HG02623 (cell line): ENCODE results near the gene STAG2.
"Not testable (repeated sequence)": the region's sequence is repeated elsewhere in the genome, so short reads cannot be mapped to it uniquely, and the experiment has no call there.

Experiments
- ATAC-seq: cut with Tn5 transposase; IDR thresholded peaks from one replicate; pipeline ENCODE4 v1.9.1; 2021; ENCODE audit warnings: moderate library complexity; ENCODE audit not compliant: unreplicated experiment

Gene STAG2

GRCh38 chrX:123961268-123962005 lies at the start of gene STAG2:
TSS of gene STAG2 (plus strand) at chrX:123961706. CDS start at chrX:124022628, 60,922 bp downstream.
- no peak for ATAC-seq

GRCh38 chrX:123917069-123917468 lies 44.4 kb upstream of the STAG2 start:
- ATAC-seq, result no peak

DNA sequence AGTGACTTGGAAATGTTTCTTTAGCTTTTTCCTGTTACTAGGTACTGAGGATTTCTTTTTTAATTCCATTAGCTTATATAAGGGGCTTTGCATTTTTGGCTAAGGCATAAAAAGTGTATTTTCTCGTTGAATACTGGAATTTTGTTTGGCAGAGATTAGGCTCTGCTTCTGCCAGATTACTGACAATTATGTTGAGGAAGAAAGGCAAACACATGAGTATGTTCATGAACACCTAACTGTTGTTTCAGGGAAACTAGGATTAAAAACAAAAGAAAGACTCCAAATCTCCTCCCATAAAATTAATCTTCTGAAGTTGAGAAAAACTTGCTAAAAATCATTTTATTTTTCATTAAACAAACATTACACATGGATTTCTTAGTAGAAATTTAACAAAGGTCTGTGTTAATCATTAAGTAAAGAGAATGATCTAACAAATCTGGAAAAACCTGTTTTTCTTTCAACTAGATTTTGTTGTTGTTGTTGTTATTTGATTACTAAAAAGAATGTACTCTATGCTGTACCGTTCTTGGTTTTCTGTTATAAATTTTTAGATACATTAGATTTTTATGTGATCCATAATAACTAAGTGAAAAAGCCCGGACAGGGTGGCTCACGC lies 43.3 kb upstream of the STAG2 start:
- ATAC-seq, result no peak

- ATAC-seq, result no peak
These were observed 41.3 kb upstream of the STAG2 start for GRCh38 chrX:123920105-123920785.

- no peak for ATAC-seq
These were observed 38.3 kb upstream of the STAG2 start for GRCh38 chrX:123923211-123923610.

DNA sequence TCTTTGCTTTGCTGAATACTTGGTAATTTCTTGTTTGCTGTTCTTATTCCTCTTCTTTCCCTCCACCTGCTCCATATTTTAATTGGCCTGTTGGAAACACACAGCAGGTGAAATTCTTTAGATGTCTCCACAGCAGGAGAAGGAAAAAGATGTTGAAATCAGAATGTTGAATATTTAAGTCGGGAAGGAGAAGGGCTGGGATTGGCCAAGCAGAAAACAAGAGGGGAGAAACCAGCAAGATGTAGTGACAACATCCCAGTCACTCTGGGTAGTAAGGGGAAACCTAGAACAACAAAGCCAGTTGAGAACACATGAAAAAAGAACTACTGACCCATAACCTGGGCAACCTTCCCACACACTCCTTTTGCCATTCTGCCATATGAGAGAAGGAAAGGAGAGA lies 37.3 kb upstream of the STAG2 start:
- no peak for ATAC-seq

GRCh38 chrX:123927845-123928244 lies 33.7 kb upstream of the STAG2 start:
- no peak for ATAC-seq

GRCh38 chrX:123932055-123932454 lies 29.5 kb upstream of the STAG2 start:
- not testable (repeated sequence) for ATAC-seq

GRCh38 chrX:123943074-123943473 lies 18.4 kb upstream of the STAG2 start:
- ATAC-seq, result no peak

DNA sequence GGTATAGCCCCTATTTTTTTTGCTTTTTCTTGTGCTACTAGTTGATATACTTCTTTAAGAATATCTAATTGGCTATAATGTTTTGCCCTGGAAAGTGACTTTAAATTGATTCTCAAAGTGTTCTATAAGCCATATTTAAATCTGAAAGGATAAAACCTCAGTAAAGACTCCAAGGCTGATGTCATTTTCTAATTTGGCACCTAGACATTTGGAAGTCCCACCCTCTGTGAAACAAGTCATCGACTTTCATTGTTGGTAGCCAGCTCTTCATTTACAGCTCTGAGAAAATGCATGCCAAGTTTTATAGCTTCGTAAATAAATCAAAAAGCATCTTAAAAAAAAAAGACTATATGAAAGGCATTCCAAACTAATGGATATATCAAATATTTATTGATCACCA lies 18.0 kb upstream of the STAG2 start:
- no peak for ATAC-seq

DNA sequence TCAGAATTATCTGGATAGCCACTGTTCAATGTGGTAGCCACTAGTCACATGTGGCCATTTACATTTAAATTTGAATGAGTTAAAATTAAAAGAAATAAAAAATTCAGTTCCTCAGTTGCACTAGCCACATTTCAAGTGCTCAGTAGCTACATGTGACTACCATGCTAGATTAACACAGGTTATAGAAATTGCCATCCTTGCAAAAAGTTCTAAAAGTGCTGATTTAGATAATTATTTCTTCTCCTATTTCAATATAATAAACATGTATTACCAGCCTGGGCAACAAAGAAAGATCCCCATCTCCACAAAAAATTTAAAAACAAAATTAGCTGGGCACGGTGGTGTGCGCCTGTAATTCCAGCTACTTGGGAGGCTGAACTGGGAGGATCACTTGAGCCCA lies 11.7 kb upstream of the STAG2 start:
- ATAC-seq, result no peak

DNA sequence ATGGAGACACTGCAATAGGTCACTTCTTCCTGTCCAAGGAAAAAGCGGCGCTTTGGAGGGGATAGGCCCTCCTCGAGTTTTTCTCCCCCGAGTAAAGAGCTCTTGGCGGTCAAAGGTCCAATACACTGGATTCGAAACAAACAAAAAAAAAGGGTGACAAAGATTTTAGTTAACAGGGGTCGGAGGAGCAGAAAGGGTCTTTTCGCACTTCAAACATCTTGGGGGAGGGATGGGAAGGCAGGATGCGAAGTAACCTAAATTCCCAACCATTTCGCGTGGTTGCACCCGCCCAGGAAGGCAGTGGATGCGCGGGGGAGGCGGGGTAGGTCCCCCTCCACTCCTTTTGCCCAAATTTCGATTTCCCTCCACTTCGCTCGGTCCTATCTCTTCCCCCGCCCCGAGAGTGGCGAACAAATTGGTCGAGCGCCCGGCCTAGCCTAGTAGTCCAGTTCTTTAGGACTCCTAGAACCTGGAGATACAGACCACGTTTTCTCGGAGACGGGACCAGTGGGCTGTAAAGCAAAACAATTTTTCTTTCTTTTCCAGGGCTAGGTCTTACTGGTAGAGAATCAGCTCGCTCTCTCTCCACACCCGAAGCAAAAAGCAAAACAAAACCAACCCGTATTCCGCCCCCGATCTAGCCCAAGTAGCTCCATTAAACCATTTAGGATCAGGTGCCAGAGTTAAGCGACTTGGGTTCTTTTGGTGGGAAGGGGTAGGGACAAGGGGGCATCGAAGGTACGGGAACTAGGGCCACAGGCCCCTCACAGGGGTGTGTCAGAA lies 2.0 kb upstream of the STAG2 start:
- ATAC-seq, result no peak

- ATAC-seq, result no peak
These were observed 594 bp upstream of the STAG2 start for GRCh38 chrX:123960956-123961267.

DNA sequence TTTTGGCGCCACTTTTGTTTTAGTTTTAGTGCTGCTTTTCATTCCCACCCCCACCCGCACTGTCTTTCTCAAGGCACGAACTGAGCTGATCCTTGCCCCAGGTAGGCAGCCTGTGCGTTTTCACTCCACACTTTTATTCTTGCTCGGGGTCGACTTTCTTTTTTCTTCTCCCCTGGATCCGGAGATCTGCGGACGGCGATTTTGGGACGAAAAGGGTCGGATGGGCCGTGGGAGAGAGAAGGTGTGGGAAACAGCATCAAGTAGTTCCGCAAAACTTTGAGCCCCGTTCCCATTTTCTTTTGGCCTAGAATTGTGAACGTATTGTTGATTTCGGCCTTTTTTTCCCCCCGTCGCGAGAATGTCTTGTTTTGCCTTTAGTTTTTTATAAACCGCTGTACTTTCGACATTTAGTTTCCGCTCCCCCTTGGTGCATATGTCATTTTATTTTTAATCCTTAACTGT lies 531 bp downstream of the STAG2 start:
- no peak for ATAC-seq

DNA sequence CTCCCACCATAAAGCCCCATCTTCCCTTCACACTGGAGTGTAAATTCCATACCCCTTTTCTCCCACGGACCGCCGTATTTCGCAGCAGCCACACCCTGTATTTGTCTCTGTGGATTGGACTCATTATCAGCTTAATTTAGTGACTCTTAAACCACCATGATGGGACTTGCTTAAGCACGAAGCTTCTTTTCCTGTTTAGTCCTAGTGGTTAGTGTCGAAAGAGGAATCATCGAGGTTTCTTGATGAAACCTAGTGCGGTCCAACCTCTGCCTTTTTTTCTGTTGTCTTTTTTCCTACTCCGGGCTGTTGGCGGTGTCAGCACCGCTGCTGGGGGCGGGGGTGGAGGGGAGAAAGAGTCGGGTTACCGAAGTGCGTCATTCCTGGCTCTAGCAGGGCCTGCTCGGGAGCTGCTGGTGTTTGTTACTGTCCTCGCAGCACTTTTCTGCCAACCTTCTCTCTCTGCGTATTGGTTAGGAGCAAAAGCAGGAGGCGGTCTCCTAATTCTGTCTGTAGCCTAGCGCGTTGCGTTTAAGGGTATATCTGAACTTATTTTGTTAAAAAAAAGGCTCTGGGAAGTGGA lies 1.4 kb downstream of the STAG2 start:
- peak; percentile 54 for ATAC-seq

DNA sequence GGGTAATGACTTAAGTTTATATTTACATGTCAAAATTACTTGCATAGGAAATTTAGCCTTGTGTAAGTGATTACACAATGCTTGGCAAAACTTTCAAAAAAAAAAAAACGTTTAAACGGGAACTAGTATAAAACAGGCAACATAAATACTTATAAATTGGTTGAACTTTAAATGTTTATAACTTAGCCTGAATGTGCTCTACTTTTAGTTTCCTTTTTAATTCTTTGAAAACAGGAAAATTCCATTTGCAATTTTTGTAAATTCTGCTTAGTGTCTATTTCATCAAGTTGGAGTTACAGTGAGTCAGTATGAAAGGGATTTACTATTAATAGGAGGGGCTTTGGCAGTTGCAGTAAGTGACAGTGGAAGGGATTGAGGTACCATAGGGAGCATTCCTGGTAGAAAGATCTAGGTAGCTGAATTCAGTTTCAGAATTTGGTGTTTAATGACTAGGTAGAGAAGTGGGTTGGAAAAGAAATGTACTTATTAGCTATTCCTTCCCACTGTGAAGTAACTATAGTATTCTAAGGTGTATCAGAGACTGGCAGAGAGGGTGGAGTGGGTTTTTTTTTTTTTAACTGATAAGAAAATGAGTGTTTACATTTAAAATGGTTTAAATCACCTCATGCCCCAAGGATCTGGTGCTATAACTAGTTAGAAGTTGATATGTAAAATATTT lies 2.8 kb downstream of the STAG2 start:
- no peak for ATAC-seq

DNA sequence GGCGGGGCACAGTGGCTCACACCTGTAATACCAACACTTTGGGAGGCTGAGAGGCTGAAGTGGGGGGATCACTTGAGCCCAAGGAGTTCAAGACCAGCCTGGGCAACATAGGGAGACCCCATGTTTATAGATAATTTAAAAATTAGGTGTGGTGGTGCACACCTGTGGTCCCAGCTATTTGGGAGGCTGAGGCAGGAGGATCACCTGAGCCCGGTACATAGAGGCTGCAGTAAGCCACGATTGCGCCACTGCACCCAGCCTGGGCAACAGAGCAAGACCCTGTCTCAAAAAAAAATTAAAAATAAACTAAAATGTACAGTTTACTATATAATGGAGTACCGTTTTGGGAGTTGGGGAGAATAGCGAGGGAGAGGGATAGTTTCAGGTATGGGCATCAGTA lies 4.2 kb downstream of the STAG2 start:
- no peak for ATAC-seq

DNA sequence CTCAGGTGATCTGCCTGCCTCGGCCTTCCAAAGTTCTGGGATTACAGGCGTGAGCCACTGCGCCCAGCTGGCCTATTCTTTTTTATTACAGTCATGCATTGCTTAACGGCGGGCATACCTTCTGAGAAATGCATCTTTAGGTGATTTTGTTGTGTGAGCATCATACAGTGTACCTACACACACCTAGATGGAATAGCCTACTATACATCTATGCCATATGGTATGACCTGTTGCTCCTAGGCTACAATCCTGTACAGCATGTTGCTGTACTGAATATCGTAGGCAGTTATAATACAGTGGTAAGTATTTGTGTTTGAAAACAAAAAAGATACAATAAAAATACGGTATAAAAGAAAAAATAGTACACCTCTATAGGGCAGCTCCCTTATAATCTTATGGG lies 6.0 kb downstream of the STAG2 start:
- ATAC-seq, result no peak

DNA sequence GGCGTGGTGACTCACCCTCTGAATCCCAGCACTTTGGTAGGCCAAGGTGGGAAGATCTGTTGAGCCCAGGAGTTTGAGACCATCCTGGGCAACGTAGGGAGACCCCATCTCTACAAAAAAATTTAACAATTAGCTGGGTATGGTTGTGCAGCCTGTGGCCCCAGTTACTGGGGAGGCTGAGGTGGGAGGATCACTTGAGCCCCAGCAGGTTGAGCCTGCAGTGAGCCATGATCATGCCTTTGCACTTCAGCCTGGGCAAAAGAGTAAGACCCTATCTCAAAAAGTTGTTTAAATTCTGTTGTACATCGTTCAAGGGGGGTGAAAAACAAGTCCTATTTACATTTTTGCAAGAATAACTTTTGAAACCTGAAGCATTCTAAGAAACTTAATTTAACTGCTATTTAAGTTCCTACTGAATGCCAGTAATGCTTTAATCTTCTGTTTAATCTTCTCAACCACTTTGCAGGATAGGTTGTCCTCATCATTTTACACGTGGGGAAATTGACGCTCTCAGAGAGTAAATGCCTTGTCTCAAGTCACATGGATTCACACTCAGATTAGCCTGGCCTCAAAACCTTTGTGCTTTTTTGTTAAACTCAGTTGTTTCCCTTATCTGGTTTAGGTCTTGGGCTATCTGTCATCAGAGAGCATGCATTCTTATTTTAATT lies 7.0 kb downstream of the STAG2 start:
- ATAC-seq, result no peak

DNA sequence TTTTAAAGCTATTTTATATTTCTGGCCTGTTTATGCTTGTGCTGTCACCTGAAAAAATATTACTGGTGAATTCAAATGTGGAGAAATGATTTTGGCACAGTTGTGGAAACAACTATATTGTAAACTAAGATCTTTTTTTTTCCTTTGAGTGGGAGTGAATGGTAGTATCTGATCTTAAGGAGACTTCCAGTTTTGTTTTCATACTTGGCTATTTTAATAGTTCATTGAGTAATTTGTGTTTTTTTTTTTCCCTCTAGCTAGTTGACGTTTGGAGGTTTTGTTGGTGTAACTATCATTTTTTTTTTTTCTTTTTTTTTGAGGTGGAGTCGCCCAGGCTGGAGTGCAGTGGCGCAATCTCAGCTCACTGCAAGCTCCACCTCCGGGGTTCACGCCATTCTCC lies 10.5 kb downstream of the STAG2 start:
- ATAC-seq, result no peak
